ENCODE results near the gene TARM1. TPM values are rescaled to one million over a fixed set of nuclear protein-coding genes. Genes with fewer than 3 reads are reported as not detected.
A peak's percentile ranks its signal among the peaks of the same experiment; 100 is the strongest.

TARM1 gene
- total RNA-seq, 1 experiment from 2014 or later, result not detected

- no peak overlapping the region for H3K4me3 ChIP-seq (ENCODE audit: insufficient read depth, low read depth, low read length)
- no peaks in the 10 kb centered on the region for H3K27me3 ChIP-seq (ENCODE audit: control insufficient read depth, insufficient read depth, low read length)
- H3K36me3 ChIP-seq (replicated peaks; ENCODE audit: control insufficient read depth, insufficient read depth, low read length), result no peaks in the 10 kb centered on the region
- DNase-seq, result peak; percentile 73
These were observed 51.2 kb downstream of the TARM1 start for GRCh38 chr19:54029930-54030490.

DNA sequence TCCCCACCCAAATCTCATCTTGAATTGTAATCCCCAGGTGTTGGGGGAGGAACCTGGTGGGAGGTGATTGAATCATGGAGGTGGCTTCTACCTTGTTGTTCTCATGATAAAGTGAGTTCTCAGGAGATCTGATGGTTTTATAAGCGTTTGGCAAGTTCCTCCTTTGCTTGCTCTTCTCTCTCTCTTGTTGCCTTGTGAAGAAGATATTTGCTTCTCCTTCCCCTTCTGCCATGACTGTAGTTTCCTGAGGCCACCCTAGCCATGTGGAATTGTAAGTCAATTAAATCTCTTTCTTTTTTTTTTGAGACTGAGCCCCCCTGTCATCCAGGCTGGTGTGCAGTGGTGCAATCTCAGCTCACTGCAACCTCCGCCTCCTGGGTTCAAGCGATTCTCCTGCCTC lies 51.9 kb downstream of the TARM1 start:
- Histone ChIP-seq H3K36me3 (replicated peaks; ENCODE audit: control insufficient read depth, insufficient read depth, low read length) (no peaks in the 10 kb centered on the region), H3K4me3 (ENCODE audit: insufficient read depth, low read depth, low read length) (no peak overlapping the region), H3K27me3 (ENCODE audit: control insufficient read depth, insufficient read depth, low read length) (no peaks in the 10 kb centered on the region; the same call in 1 of the 2 replicates)
- no peak for DNase-seq

DNA sequence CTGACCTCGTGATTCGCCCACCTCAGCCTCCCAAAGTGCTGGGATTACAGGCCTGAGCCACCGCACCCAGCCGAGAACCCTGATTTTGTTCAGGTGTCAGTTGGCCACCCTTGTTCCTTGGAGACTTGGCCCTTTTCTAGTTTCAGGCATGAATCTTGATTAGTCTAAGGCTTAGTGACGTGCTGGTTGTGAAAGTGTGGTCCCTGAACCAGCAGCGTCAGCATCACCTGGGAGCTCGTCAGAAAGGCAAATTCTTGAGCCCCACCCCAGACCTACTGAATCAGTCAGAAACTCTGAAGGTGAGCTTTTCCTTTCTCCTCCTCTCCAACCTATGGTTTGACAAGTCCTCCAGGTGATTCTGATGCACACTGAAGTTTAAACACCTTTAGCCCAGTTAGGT lies 54.5 kb downstream of the TARM1 start:
- Histone ChIP-seq H3K4me3 (ENCODE audit: insufficient read depth, low read depth, low read length) (no peak overlapping the region), H3K36me3 (replicated peaks; ENCODE audit: control insufficient read depth, insufficient read depth, low read length) (no peaks in the 10 kb centered on the region), H3K27me3 (ENCODE audit: control insufficient read depth, insufficient read depth, low read length) (no peaks in the 10 kb centered on the region; the same call in 1 of the 2 replicates)
- no peak for DNase-seq

GRCh38 chr19:54024660-54025059 lies 56.5 kb downstream of the TARM1 start:
- H3K27me3 ChIP-seq (ENCODE audit: control insufficient read depth, insufficient read depth, low read length), result no peaks in the 10 kb centered on the region; the same call in 1 of the 2 replicates
- no peak overlapping the region for H3K4me3 ChIP-seq (ENCODE audit: insufficient read depth, low read depth, low read length)
- DNase-seq, result no peak
- H3K36me3 ChIP-seq (replicated peaks; ENCODE audit: control insufficient read depth, insufficient read depth, low read length), result no peaks in the 10 kb centered on the region

DNA sequence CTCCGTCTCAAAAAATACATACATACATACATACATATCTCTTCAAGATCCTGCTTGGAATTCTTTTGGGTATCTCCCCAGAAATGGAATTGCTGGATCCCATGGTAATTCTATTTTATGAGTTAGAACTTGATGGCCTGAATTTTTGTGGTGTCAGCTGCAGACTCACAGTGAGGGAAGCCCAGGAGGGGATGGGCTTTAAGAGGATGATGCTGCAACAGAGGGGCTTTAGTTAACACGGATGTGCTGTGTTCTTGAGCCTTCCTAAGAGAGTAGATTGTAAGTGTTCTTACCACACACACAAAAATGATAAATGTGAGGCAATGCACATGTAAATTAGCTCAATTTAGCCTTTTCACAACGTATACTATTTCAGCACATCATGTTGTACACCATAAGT lies 58.0 kb downstream of the TARM1 start:
- Histone ChIP-seq H3K4me3 (ENCODE audit: insufficient read depth, low read depth, low read length) (no peak overlapping the region), H3K27me3 (ENCODE audit: control insufficient read depth, insufficient read depth, low read length) (no peaks in the 10 kb centered on the region; the same call in 1 of the 2 replicates), H3K36me3 (replicated peaks; ENCODE audit: control insufficient read depth, insufficient read depth, low read length) (no peaks in the 10 kb centered on the region)
- no peak for DNase-seq

GRCh38 chr19:54021932-54022331 lies 59.2 kb downstream of the TARM1 start:
- DNase-seq, result no peak

GRCh38 chr19:54021363-54021762 lies 59.8 kb downstream of the TARM1 start:
- no peak for DNase-seq
- Histone ChIP-seq H3K27me3 (ENCODE audit: control insufficient read depth, insufficient read depth, low read length) (no peaks in the 10 kb centered on the region; the same call in 1 of the 2 replicates), H3K36me3 (replicated peaks; ENCODE audit: control insufficient read depth, insufficient read depth, low read length) (no peaks in the 10 kb centered on the region), H3K4me3 (ENCODE audit: insufficient read depth, low read depth, low read length) (no peak overlapping the region)

More at GRCh38 chr19:54021932-54022331, 59.2 kb downstream of the TARM1 start:
- H3K36me3 ChIP-seq (replicated peaks; ENCODE audit: control insufficient read depth, insufficient read depth, low read length), result no peaks in the 10 kb centered on the region
- no peaks in the 10 kb centered on the region; the same call in 1 of the 2 replicates for H3K27me3 ChIP-seq (ENCODE audit: control insufficient read depth, insufficient read depth, low read length)
- no peak overlapping the region for H3K4me3 ChIP-seq (ENCODE audit: insufficient read depth, low read depth, low read length)

Other genes with a start within 250 kb of the TARM1 start
- gene MYADM, start 213.5 kb downstream of the TARM1 start, total RNA-seq (2014; rRNA removed; shearing (Covaris generic)), result 37.5 and 44.9 TPM in 2 replicates
- gene PRKCG, start 199.2 kb downstream of the TARM1 start, total RNA-seq (2014; rRNA removed; shearing (Covaris generic)), result 1.1 and 1.7 TPM in 2 replicates
- gene CACNG7, start 172.1 kb downstream of the TARM1 start, total RNA-seq (2014; rRNA removed; shearing (Covaris generic)), result 3.8 and 4.5 TPM in 2 replicates
- 0.07 and 0.59 TPM in 2 replicates for gene CACNG8, start 118.4 kb downstream of the TARM1 start, total RNA-seq (2014; rRNA removed; shearing (Covaris generic))
- 0.38 and 0.78 TPM in 2 replicates for gene CACNG6, start 89.7 kb downstream of the TARM1 start, total RNA-seq (2014; rRNA removed; shearing (Covaris generic))
- not detected in 2 replicates for gene VSTM1, start 17.5 kb downstream of the TARM1 start, total RNA-seq (2014; rRNA removed; shearing (Covaris generic))
- gene OSCAR, start 19.4 kb upstream of the TARM1 start, total RNA-seq (2014; rRNA removed; shearing (Covaris generic)), result 0.66 and 1.8 TPM in 2 replicates
- 111 and 113 TPM in 2 replicates for gene NDUFA3, start 21.5 kb upstream of the TARM1 start, total RNA-seq (2014; rRNA removed; shearing (Covaris generic))
- gene TFPT, start 34.3 kb upstream of the TARM1 start, total RNA-seq (2014; rRNA removed; shearing (Covaris generic)), result 22.4 and 24.3 TPM in 2 replicates
- 81.7 and 100 TPM in 2 replicates for gene PRPF31, start 34.4 kb upstream of the TARM1 start, total RNA-seq (2014; rRNA removed; shearing (Covaris generic))
- gene CNOT3, start 56.4 kb upstream of the TARM1 start, total RNA-seq (2014; rRNA removed; shearing (Covaris generic)), result 17.0 and 24.9 TPM in 2 replicates
- gene LENG1, start 78.4 kb upstream of the TARM1 start, total RNA-seq (2014; rRNA removed; shearing (Covaris generic)), result 3.6 and 4.7 TPM in 2 replicates
- gene TMC4, start 91.8 kb upstream of the TARM1 start, total RNA-seq (2014; rRNA removed; shearing (Covaris generic)), result 1.9 and 2.8 TPM in 2 replicates
- gene MBOAT7, start 108.2 kb upstream of the TARM1 start, total RNA-seq (2014; rRNA removed; shearing (Covaris generic)), result 76.6 and 88.1 TPM in 2 replicates
- gene TSEN34, start 109.9 kb upstream of the TARM1 start, total RNA-seq (2014; rRNA removed; shearing (Covaris generic)), result 76.9 and 87.8 TPM in 2 replicates
- 3,283 and 3,663 TPM in 2 replicates for gene RPS9, start 119.5 kb upstream of the TARM1 start, total RNA-seq (2014; rRNA removed; shearing (Covaris generic))
- not detected in 2 replicates for gene LILRB3, start 141.6 kb upstream of the TARM1 start, total RNA-seq (2014; rRNA removed; shearing (Covaris generic))
- not detected in 2 replicates for gene LILRA6, start 161.4 kb upstream of the TARM1 start, total RNA-seq (2014; rRNA removed; shearing (Covaris generic))
- gene LILRB5, start 175.9 kb upstream of the TARM1 start, total RNA-seq (2014; rRNA removed; shearing (Covaris generic)), result not detected in 2 replicates
- gene LILRB2, start 199.7 kb upstream of the TARM1 start, total RNA-seq (2014; rRNA removed; shearing (Covaris generic)), result not detected in 2 replicates
- gene LILRA5, start 231.8 kb upstream of the TARM1 start, total RNA-seq (2014; rRNA removed; shearing (Covaris generic)), result not detected in 2 replicates

Measured in H7 (cell line).